Sigmoid colon (tissue), 4 donors: ENCODE data around the gene TRIM44.

Experiments used
- EP300 ChIP-seq, 4 donors: sonication (generic); formaldehyde crosslinking; IDR thresholded peaks; one replicate each; pipeline ENCODE4 v1.6.1; 2017; ENCODE audit warnings: antibody characterized with exemption in 4 of 4
- POLR2A ChIP-seq, 2 donors: fragments of 450-650 bp; IDR thresholded peaks; one replicate each; pipeline ENCODE4 v1.6.1; 2016; ENCODE audit warnings: antibody characterized with exemption in 2 of 2, mild to moderate bottlenecking in 2 of 2, moderate library complexity in 2 of 2
- POLR2AphosphoS5 ChIP-seq, 4 donors: sonication (generic); formaldehyde crosslinking; IDR thresholded peaks; one replicate each; pipeline ENCODE4 v1.6.1; 2017; ENCODE audit warnings: antibody characterized with exemption in 4 of 4
- TF ChIP-seq, protein P1 (sequence below), 4 experiments: fragments of 450-650 bp in 3 of 4; fragments of 200-600 bp in 1 of 4; IDR thresholded peaks; one replicate each; pipeline ENCODE4 v1.5.1; 2016 to 2019; ENCODE audit warnings: antibody characterized with exemption in 4 of 4, mild to moderate bottlenecking in 3 of 4, moderate library complexity in 2 of 4

DNA sequence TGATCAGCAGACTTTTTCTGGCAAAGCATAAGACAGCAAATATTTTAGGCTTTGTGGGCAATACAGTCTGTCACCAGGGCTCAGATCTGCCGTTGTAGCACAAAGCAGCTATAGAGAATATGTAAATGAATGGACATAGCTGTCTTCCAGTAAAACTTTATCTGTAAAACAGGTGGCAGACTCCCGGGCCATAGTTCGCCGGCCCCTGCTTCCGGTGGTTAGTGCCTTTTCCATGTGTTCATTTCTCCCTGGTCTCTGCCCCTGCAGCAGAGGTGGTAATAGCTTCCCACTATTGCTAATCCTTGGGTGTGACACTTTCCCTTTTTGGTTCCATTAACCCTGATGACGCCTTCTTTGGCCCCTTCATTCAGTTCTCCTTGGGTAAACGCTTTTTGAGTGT is 187.6 kb downstream of the TRIM44 start:
- TF ChIP-seq, protein P1, sequence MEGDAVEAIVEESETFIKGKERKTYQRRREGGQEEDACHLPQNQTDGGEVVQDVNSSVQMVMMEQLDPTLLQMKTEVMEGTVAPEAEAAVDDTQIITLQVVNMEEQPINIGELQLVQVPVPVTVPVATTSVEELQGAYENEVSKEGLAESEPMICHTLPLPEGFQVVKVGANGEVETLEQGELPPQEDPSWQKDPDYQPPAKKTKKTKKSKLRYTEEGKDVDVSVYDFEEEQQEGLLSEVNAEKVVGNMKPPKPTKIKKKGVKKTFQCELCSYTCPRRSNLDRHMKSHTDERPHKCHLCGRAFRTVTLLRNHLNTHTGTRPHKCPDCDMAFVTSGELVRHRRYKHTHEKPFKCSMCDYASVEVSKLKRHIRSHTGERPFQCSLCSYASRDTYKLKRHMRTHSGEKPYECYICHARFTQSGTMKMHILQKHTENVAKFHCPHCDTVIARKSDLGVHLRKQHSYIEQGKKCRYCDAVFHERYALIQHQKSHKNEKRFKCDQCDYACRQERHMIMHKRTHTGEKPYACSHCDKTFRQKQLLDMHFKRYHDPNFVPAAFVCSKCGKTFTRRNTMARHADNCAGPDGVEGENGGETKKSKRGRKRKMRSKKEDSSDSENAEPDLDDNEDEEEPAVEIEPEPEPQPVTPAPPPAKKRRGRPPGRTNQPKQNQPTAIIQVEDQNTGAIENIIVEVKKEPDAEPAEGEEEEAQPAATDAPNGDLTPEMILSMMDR (IDR thresholded peaks at IDR 0.05) = no peak
- no peak for TF ChIP-seq POLR2AphosphoS5 (IDR thresholded peaks at IDR 0.05)
- no peak for TF ChIP-seq POLR2A (IDR thresholded peaks at IDR 0.05)
- no peak for TF ChIP-seq EP300 (IDR thresholded peaks at IDR 0.05)
